Fibroblast of mammary gland (primary cell): ENCODE measurements around the gene GRID2.

Experiments used
- DNase-seq: peaks from one replicate; pipeline ENCODE4 v3.0.0-alpha.2; 2010; ENCODE audit warnings: low read depth
- H3K4me3 ChIP-seq: 2 replicates; pipeline ENCODE4 v1.5.1; 2011; ENCODE audit warnings: low read depth, mild to moderate bottlenecking, low read length, moderate library complexity; ENCODE audit not compliant: control insufficient read depth
- TF ChIP-seq, protein P1 (sequence below): conservative IDR thresholded peaks from 2 replicates; pipeline ENCODE4 v1.5.1; 2011; ENCODE audit warnings: low read depth, low read length, inconsistent platforms; ENCODE audit not compliant: control insufficient read depth, insufficient read depth

GRID2 gene

DNA sequence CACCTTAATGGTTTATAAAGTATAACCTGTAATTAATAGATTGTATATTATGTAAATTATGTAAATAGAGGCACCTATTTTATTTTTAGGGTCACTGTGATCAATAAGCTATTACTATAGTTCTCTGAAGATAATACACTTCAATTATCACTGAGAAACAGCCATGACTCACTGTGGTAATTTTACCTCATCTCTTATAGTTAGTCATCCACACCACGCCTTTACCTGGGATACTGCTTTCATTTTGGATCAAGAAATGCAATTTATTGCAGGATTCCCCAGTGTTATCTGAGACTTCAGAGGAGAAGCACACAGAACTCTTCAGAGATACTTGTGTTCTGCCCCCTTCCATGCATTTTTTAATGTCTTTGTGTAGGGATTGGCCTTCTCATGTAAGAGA, 1176.7 kb downstream of the GRID2 start:
- no peak overlapping the region for H3K4me3 ChIP-seq
- DNase-seq, result no peak
- TF ChIP-seq, protein P1, sequence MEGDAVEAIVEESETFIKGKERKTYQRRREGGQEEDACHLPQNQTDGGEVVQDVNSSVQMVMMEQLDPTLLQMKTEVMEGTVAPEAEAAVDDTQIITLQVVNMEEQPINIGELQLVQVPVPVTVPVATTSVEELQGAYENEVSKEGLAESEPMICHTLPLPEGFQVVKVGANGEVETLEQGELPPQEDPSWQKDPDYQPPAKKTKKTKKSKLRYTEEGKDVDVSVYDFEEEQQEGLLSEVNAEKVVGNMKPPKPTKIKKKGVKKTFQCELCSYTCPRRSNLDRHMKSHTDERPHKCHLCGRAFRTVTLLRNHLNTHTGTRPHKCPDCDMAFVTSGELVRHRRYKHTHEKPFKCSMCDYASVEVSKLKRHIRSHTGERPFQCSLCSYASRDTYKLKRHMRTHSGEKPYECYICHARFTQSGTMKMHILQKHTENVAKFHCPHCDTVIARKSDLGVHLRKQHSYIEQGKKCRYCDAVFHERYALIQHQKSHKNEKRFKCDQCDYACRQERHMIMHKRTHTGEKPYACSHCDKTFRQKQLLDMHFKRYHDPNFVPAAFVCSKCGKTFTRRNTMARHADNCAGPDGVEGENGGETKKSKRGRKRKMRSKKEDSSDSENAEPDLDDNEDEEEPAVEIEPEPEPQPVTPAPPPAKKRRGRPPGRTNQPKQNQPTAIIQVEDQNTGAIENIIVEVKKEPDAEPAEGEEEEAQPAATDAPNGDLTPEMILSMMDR, result no peak

DNA sequence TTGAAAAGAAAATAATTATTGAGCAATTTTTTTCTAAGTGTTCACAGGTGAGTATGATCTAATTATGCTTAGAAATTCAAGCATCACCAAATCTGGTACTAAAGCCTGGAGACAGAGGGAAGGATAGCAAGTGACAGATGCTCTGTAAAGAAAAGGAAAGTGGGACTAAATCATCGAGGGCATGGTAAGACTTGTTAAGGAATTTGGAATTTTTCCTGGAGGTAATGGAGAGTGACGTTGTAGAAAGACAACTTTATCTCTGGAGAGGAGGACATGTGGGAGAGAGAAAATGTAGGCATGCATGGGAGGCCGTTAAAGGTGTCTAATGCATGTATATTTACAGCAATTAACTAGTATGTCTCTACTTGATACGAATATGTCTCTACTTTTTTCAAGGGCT, 1191.6 kb downstream of the GRID2 start:
- H3K4me3 ChIP-seq, result no peak overlapping the region
- TF ChIP-seq, protein P1, result no peak
- no peak for DNase-seq

DNA sequence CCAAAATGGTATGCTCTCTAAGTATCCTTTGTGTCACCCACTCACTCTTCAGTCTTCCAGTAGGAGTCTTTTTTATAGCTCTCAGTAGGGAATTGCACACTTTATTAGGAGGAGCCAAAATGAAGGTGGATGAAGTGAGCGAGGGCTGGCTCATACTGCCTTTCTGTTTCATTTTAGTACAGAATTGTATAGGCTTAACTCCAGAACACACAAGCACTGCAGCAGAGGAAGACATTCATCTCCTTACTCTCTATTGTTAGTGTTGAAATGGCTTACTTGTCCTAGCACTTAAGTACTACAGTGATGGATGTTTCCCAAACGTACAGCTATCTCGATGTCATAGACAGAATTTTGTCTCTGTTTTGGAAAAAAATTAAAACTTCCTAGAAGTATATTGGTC, 1197.5 kb downstream of the GRID2 start:
- DNase-seq, result no peak
- H3K4me3 ChIP-seq, result no peak overlapping the region
- TF ChIP-seq, protein P1, result no peak

DNA sequence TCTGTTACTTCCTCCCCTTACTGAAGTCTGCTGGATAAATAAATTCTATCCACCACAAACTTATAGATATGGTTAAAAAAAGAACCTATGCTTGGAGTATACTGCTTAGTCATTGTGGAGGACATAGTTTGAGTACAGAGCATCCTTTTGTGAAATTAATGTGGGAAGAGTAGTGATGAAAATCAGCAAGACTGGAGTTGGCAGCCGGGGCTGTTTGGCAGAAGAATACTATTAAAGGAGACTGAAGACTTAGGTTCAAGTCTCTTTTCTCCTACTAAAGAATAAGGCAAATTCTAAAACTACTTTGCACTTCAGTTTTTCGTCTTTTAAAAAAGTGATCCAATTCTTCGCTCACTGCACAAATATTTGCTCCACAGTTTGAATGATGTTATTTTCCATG, 1198.2 kb downstream of the GRID2 start:
- DNase-seq, result no peak
- TF ChIP-seq, protein P1, result no peak
- H3K4me3 ChIP-seq, result no peak overlapping the region

DNA sequence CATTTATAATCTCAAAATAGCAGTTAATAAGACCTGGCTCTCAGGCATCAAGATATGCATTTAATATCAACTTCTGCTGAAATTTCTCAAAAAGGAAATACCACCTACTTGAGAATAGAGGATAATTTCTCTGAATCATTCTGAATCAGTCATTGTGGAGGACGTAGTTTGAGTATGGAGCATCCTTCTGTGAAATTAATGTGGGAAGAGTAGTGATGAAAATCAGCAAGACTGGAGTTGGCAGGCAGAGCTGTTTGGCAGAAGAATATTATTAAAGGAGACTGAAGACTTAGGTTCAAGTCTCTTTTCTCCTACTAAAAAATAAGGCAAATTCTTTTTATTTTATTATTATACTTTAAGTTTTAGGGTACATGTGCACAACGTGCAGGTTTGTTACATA, 1199.2 kb downstream of the GRID2 start:
- no peak overlapping the region for H3K4me3 ChIP-seq
- no peak for DNase-seq
- TF ChIP-seq, protein P1, result no peak

DNA sequence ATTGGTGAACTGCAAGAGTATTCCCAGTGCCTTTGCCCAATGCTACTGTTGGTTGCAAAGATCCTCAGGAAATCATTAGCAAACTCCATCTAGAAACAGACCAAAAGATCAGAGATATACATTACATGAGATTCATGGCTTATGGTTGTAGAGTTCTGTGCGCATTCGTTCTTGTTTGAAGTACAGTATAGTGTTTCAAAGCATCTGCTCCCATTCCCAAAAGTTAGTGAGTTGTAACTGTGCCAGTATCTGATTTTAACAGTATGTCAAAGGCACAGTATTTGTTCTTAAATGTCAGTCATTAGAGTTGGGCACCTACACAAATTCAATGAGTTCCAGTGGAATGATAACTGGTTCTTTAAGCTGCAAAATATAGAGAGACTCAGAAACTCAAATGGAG, 1210.1 kb downstream of the GRID2 start:
- TF ChIP-seq, protein P1, result no peak
- DNase-seq, result no peak
- no peak overlapping the region for H3K4me3 ChIP-seq

DNA sequence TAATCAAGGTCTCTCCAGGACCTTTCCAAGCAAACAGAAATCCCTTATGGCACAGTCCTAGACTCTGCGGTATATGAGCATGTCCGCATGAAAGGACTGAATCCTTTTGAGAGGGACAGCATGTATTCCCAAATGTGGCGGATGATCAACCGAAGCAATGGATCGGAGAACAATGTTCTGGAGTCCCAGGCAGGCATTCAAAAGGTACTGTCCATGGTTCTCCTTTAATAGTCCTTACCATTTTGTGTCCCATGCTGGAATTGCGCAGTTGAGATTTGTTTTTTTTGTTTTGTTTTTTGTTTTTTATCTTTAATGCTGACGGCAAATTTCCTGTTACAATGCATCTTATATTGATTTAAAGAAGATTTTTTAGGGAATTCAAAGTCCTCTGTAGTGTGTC, 1211.4 kb downstream of the GRID2 start:
- TF ChIP-seq, protein P1, result no peak
- H3K4me3 ChIP-seq, result no peak overlapping the region
- DNase-seq, result no peak
